GM19240 (cell line): ENCODE results near the gene PCDHA8.
"Not testable (repeated sequence)": the region's sequence is repeated elsewhere in the genome, so short reads cannot be mapped to it uniquely, and the experiment has no call there.

Source experiments
- DNase-seq: peaks from one replicate; pipeline ENCODE4 v3.0.0; 2011; ENCODE audit warnings: low spot score; ENCODE audit not compliant: insufficient read length

The PCDHA8 gene

DNA sequence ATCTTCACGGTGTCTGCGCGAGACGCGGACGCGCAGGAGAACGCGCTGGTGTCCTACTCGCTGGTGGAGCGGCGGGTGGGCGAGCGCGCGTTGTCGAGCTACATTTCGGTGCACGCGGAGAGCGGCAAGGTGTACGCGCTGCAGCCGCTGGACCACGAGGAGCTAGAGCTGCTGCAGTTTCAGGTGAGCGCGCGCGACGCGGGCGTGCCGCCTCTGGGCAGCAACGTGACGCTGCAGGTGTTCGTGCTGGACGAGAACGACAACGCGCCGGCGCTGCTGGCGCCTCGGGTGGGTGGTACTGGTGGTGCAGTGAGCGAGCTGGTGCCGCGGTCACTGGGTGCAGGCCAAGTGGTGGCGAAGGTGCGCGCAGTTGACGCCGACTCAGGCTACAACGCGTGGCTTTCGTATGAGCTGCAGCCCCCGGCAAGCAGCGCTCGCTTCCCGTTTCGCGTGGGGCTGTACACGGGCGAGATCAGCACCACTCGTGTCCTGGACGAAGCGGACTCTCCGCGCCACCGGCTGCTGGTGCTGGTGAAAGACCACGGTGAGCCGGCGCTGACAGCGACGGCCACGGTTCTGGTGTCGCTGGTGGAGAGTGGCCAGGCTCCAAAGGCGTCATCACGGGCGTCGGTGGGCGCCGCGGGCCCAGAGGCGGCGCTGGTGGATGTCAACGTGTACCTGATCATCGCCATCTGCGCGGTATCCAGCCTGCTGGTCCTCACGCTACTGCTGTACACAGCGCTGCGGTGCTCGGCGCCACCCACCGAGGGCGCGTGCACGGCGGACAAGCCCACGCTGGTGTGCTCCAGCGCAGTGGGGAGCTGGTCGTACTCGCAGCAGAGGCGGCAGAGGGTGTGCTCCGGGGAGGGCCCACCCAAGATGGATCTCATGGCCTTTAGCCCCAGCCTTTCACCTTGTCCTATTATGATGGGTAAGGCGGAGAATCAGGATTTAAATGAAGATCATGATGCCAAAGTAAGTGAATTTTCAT is 11.2 kb upstream of the PCDHA8 start:
- not testable (repeated sequence) for DNase-seq

DNA sequence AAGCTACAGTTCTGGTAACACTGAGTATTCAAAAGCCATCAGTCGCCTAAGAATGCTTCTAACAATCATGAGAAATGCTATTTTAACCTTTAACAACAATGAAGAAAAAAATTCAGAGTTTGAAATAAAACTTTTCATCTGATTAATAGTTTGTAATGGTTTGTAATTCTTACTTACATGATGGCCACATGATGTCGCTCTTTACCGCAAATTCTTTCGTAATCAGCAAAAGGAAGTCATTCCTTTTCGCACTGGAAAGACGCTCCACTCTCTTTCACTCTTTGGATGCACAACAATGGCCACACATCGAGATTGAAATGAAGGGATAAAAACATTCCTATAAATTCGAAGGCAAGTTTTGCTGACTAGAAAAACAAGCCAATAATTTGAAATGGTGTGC is 7.0 kb upstream of the PCDHA8 start, which contains the start of gene PCDHA7:
PCDHA7 (plus strand) TSS at position 277 of the 400 bp plus-strand sequence; CDS start at position 392, 115 bp downstream.
- no peak for DNase-seq

DNA sequence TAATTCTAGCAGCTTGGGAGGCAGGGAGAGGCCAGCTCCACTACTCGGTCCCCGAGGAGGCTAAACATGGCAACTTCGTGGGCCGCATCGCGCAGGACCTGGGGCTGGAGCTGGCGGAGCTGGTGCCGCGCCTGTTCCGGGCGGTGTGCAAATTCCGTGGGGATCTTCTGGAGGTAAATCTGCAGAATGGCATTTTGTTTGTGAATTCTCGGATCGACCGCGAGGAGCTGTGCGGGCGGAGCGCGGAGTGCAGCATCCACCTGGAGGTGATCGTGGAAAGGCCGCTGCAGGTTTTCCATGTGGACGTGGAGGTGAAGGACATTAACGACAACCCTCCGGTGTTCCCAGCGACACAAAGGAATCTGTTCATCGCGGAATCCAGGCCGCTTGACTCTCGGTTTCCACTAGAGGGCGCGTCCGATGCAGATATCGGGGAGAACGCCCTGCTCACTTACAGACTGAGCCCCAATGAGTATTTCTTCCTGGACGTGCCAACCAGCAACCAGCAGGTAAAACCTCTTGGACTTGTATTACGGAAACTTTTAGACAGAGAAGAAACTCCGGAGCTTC is 6.5 kb upstream of the PCDHA8 start:
- DNase-seq: not testable (repeated sequence)

DNA sequence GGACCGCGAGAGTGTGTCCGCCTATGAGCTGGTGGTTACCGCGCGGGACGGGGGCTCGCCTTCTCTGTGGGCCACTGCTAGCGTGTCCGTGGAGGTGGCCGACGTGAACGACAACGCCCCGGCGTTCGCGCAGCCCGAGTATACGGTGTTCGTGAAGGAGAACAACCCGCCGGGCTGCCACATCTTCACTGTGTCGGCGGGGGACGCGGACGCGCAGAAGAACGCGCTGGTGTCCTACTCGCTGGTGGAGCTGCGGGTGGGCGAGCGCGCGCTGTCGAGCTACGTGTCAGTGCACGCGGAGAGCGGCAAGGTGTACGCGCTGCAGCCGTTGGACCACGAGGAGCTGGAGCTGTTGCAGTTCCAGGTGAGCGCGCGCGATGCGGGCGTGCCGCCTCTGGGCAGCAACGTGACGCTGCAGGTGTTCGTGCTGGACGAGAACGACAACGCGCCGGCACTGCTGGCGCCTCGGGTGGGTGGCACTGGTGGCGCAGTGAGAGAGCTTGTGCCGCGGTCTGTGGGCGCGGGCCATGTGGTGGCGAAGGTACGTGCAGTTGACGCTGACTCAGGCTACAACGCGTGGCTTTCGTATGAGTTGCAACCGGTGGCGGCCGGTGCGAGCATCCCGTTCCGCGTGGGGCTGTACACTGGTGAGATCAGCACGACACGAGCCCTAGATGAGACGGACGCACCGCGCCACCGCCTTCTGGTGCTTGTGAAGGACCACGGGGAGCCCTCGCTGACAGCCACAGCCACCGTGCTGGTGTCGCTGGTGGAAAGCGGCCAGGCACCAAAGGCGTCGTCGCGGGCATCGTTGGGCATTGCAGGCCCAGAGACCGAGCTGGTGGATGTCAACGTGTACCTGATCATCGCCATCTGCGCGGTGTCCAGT is 5.1 kb upstream of the PCDHA8 start:
- DNase-seq: no peak

DNA sequence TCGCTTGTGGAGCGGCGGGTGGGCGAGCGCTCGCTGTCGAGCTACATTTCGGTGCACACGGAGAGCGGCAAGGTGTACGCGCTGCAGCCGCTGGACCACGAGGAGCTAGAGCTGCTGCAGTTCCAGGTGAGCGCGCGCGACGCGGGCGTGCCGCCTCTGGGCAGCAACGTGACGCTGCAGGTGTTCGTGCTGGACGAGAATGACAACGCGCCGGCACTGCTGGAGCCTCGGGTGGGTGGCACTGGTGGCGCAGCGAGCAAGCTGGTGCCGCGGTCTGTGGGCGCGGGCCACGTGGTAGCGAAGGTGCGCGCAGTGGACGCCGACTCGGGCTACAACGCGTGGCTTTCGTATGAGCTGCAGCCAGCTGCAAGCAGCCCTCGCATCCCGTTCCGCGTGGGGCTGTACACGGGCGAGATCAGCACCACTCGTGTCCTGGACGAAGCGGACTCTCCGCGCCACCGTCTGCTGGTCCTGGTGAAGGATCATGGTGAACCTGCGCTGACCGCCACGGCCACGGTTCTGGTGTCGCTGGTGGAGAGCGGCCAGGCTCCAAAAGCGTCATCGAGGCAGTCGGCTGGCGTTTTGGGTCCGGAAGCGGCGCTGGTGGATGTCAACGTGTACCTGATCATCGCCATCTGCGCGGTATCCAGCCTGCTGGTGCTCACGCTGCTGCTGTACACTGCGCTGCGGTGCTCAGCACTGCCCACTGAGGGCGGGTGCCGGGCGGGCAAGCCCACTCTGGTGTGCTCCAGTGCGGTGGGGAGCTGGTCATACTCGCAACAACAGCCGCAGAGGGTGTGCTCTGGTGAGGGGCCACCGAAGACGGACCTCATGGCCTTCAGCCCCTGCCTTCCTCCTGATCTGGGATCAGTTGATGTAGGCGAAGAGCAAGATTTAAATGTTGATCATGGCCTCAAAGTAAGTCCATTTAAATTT is 2.1 kb downstream of the PCDHA8 start:
- DNase-seq: no peak

DNA sequence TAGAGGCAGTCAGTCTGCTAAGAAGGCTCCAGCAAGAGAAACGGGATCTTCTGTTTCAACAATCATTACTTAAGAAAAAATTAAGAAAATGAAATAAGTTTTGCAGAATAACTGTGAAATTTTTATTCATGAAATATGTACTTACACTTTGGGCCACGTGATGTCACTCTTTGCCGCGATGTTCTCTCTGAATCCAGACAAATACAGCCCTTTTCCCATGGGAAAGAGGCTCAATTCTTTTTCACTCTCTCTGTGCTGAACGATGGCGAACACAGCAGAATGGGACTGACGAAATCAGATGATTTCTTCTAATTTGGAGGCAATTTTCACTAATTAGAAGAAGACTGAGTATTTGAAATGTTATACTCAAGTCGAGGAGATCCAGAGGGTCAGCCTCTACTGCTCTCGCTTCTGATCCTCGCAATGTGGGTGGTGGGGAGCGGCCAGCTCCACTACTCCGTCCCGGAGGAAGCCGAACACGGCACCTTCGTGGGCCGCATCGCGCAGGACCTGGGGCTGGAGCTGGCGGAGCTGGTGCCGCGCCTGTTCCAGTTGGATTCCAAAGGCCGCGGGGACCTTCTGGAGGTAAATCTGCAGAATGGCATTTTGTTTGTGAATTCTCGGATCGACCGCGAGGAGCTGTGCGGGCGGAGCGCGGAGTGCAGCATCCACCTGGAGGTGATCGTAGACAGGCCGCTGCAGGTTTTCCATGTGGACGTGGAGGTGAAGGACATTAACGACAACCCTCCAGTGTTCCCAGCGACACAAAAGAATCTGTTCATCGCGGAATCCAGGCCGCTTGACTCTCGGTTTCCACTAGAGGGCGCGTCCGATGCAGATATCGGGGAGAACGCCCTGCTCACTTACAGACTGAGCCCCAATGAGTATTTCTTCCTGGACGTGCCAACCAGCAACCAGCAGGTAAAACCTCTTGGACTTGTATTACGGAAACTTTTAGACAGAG is 7.4 kb downstream of the PCDHA8 start, which contains the start of gene PCDHA9:
PCDHA9 (plus strand) TSS at position 244 of the 964 bp plus-strand sequence; CDS start at position 358, 114 bp downstream.
- not testable (repeated sequence) for DNase-seq

DNA sequence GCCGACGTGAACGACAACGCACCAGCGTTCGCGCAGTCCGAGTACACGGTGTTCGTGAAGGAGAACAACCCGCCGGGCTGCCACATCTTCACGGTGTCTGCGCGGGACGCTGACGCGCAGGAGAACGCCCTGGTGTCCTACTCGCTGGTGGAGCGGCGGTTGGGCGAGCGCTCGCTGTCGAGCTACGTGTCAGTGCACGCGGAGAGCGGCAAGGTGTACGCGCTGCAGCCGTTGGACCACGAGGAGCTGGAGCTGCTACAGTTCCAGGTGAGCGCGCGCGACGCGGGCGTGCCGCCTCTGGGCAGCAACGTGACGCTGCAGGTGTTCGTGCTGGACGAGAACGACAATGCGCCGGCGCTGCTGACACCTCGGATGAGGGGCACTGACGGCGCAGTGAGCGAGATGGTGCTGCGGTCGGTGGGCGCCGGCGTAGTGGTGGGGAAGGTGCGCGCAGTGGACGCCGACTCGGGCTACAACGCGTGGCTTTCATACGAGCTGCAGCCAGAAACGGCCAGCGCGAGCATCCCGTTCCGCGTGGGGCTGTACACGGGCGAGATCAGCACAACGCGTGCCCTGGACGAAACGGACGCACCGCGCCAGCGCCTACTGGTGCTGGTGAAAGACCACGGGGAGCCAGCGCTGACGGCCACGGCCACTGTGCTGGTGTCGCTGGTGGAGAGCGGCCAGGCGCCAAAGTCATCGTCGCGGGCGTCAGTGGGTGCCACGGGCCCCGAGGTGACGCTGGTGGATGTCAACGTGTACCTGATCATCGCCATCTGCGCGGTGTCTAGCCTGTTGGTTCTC is 9.0 kb downstream of the PCDHA8 start:
- not testable (repeated sequence) for DNase-seq

DNA sequence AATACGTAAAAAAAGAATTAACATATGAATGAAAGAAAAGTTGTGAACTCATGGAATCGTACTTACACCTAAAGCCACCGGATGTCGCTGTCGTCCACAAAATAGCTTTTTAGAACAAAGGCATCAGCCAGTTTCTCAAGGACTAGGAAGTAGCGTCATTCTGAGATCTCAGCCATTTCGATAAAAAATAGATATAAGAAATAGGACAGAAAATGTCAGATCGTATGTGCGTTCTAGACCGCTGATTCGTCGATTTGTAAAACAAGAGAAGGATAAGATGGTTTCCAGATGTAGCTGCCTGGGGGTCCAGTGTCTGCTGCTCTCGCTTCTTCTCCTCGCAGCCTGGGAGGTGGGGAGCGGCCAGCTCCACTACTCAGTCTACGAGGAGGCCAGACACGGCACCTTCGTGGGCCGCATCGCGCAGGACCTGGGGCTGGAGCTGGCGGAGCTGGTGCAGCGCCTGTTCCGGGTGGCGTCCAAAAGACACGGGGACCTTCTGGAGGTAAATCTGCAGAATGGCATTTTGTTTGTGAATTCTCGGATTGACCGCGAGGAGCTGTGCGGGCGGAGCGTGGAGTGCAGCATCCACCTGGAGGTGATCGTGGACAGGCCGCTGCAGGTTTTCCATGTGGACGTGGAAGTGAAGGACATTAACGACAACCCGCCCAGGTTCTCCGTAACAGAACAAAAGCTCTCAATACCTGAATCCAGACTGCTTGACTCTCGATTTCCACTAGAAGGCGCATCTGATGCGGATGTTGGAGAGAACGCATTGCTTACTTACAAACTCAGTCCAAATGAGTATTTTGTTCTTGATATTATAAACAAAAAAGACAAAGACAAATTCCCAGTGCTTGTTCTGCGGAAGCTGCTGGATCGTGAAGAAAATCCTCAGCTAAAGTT is 15.0 kb downstream of the PCDHA8 start, which contains the start of gene PCDHA10:
PCDHA10 (plus strand) TSS at position 126 of the 903 bp plus-strand sequence; CDS start at position 278, 152 bp downstream.
- DNase-seq: no peak

DNA sequence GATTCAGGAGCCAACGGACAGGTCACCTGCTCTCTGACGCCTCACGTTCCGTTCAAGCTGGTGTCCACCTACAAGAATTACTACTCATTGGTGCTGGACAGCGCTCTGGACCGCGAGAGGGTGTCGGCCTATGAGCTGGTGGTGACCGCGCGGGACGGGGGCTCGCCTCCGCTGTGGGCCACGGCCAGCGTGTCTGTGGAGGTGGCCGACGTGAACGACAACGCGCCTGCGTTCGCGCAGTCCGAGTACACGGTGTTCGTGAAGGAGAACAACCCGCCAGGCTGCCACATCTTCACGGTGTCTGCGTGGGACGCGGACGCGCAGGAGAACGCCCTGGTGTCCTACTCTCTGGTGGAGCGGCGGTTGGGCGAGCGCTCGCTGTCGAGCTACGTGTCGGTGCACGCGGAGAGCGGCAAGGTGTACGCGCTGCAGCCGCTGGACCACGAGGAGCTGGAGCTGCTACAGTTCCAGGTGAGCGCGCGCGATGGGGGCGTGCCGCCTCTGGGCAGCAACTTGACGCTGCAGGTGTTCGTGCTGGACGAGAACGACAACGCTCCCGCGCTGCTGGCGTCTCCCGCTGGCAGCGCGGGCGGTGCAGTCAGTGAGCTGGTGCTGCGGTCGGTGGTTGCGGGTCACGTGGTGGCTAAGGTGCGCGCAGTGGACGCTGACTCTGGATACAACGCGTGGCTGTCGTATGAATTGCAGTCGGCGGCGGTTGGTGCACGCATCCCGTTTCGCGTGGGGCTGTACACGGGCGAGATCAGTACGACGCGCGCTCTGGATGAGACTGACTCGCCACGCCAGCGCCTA is 16.4 kb downstream of the PCDHA8 start:
- DNase-seq: no peak

DNA sequence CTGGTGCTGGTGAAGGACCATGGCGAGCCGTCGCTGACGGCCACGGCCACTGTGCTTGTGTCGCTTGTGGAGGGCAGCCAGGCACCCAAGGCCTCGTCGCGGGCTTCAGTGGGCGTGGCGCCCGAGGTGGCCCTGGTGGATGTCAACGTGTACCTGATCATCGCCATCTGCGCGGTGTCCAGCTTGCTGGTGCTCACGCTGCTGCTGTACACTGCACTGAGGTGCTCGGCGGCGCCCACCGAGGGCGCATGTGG is 16.9 kb downstream of the PCDHA8 start:
- no peak for DNase-seq

DNA sequence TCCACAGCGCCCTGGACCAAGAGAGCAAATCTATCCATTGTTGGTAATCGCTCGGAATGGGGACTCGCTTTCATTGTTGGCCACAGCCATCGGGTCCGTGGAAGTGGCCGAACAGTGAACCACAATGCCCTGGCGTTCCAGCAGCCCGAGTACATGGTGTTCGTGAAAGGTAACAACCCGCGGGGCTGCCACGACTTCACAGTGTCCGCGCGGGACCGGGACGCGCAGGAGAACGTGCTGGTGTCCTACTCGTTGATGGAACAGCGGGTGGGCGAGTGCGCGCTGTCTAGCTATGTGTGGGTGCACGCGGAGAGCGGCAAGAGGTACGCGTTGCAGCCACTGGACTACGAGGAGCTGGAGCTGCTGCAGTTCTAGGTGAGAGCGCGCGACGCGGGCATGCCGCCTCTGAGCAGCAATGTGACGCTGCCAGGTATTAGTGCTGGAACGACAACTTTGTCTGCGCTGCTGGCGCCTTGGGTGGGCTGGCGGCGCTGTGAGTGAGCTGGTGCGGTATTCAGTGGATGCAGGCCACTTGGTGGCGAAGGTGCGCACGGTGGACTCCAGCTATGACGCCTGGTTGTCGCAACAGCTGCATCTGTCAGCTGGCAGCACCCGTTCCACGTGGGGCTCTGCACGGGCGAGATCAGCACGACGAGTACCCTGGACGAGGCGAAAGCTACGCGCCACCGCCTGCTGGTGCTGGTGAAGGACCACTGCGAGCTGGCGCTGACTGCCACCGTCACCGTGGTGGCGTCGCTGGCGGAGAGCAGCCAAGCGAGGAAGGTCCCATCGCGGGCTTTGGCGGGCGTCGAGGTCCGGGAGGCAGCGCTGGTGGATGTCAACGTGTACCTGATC is 21.7 kb downstream of the PCDHA8 start:
- DNase-seq: no peak

DNA sequence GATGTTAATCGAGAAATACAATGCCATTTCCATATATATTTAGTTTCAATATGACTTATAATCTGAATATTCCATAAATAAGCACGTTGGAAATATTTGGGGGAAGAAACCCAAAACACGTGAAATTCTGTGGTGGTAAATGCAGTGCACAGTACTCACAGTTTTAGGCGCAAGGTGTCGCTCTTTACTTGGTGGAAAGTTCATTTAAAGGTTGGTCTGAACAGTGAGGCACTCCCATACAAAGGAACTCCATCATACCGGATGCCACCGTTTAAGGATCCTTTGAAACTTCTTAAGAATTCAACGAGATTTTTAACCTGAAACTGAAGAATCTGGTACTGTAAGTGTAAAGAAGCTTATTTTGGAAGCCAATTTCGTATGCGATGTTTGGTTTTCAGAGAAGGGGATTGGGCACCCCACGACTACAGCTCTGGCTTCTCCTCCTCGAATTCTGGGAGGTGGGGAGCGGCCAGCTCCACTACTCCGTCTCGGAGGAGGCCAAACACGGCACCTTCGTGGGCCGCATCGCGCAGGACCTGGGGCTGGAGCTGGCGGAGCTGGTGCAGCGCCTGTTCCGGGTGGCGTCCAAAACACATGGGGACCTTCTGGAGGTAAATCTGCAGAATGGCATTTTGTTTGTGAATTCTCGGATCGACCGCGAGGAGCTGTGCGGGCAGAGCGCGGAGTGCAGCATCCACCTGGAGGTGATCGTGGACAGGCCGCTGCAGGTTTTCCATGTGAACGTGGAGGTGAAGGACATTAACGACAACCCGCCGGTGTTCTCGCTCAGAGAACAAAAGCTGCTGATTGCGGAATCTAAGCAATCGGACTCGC is 28.0 kb downstream of the PCDHA8 start, which contains the start of gene PCDHA11:
PCDHA11 (plus strand) TSS at position 237 of the 834 bp plus-strand sequence; CDS start at position 384, 147 bp downstream.
- DNase-seq: no peak

DNA sequence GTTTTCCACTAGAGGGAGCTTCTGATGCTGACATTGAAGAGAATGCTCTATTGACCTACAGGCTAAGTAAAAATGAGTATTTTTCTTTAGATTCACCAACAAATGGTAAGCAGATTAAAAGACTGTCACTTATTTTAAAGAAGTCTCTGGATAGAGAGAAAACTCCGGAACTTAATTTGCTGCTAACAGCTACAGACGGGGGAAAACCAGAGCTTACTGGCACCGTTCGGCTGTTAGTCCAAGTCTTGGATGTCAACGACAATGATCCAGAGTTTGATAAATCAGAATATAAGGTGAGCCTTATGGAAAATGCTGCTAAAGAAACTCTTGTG is 28.5 kb downstream of the PCDHA8 start:
- no peak for DNase-seq
